Ovary (tissue), 3 donors: Measurements from ENCODE around the gene RHOV.

Source experiments
- EP300 ChIP-seq: sonication (generic); formaldehyde crosslinking; IDR thresholded peaks from one replicate; pipeline ENCODE4 v1.6.1; 2017; ENCODE audit warnings: antibody characterized with exemption
- POLR2A ChIP-seq: fragments of 450-650 bp; IDR thresholded peaks from one replicate; pipeline ENCODE4 v1.6.1; 2017; ENCODE audit warnings: antibody characterized with exemption, mild to moderate bottlenecking, moderate library complexity
- TF ChIP-seq, protein P1 (sequence below), 3 donors: fragments of 450-650 bp in 2 of 3; fragments of 200-600 bp in 1 of 3; IDR thresholded peaks; one replicate each; pipeline versions ENCODE4 v1.5.1 to v1.8.0; 2016 to 2022; ENCODE audit warnings: antibody characterized with exemption in 3 of 3, mild to moderate bottlenecking in 1 of 3
- donor health status: DM: no; HTN: no; CAD: no.

DNA sequence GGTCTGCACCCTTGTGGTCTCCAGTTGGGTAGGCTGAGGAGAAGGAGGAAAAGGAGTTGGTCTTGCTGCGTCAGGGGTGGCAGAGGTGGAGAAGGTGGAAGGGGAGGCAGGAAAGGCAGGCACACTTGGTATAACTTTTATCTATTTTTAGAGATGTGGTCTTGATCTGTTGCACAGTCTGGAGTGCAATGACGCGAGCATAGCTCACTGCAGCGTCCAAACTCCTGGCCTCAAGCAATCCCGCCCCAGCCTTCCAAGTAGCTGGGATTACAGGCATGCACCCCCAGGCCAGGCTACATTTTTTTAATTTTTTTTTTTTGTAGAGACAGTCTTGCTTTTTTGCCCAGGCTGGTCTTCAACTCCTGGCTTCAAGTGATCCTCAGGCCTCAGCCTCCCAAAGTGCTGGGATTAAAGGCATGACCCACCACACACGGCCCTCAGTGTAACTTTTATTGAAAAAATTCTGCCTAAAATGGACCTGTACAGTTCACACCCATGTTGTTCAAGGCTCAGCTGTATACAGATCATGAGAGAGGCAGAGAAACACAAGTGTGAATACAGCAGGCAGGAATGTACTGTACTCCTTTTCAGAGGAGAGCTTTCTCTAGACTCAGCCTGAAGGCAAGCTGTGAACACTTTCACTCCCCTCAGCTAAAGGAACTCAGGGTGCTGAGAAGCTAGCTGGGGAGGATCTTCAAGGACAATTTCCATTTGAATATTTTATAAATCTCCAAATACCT, 2.1 kb upstream of the RHOV start:
- TF ChIP-seq, protein P1, sequence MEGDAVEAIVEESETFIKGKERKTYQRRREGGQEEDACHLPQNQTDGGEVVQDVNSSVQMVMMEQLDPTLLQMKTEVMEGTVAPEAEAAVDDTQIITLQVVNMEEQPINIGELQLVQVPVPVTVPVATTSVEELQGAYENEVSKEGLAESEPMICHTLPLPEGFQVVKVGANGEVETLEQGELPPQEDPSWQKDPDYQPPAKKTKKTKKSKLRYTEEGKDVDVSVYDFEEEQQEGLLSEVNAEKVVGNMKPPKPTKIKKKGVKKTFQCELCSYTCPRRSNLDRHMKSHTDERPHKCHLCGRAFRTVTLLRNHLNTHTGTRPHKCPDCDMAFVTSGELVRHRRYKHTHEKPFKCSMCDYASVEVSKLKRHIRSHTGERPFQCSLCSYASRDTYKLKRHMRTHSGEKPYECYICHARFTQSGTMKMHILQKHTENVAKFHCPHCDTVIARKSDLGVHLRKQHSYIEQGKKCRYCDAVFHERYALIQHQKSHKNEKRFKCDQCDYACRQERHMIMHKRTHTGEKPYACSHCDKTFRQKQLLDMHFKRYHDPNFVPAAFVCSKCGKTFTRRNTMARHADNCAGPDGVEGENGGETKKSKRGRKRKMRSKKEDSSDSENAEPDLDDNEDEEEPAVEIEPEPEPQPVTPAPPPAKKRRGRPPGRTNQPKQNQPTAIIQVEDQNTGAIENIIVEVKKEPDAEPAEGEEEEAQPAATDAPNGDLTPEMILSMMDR (IDR thresholded peaks at IDR 0.05): no peak
- no peak for TF ChIP-seq POLR2A
- TF ChIP-seq EP300: no peak
